Measurements from ENCODE around the gene STRN4. TPM values are rescaled to one million over a fixed set of nuclear protein-coding genes. Genes with fewer than 3 reads are reported as not detected.

The STRN4 gene
- total RNA-seq, 2 experiments from 2014 or later, result 75.1 to 78.5 TPM

DNA sequence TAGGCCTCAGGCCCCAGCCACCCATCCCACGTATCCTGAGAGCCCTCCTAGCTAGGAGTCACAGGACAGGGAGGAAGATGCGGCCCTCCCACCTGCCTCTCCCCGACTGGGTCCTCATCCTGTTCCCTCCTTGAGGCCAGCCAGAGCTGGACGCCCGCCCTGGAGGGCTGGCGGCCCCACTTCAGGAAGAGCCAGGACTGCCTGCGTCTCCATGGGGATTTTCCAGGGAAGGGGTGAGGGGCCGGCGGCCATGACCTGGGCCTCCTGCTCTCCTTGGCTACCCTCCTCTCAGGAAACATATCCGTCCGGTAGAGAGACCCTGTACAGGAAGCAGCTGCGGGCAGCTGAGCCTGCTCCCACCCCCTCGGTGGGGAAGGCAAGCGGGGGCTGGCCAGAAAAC lies 18.0 kb downstream of the STRN4 start:
- POLR2A ChIA-PET, result interaction anchor here (0.9 to 6.5 kb wide), 8 partner anchors 10 to 114 kb away, joined by 3 to 38 read pairs (median 6); partner anchors contain the start of genes DACT3 and PRKD2

DNA sequence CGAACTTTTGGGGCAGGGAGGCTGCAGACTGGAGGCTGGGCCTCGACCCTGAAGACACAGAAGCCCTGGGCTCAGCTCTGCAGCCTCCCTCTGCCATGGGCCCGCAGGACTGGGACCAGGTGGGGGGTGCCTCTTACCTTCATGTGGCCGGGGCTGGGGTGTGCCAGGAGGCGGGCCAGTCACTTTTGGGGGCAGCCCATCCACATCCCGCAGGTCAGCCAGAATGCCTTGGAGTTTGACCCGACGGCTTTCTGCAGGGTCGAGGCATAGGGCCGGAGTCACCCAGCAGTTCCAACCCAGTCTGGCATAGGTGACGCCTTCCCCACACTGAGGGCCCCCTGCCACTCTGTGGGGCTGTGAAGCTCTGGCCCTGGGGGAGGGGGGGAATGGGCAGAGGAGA lies 18.5 kb downstream of the STRN4 start:
- ChIA-PET POLR2A (interaction anchor here (1.0 to 6.5 kb wide), 5 partner anchors 10 to 114 kb away, joined by 4 to 38 read pairs (median 6); partner anchors contain the start of gene PRKD2), CTCF (interaction anchor here (0.9 to 5.9 kb wide), 13 partner anchors 10 to 111 kb away, joined by 3 to 53 read pairs (median 5); partner anchors contain the start of gene DACT3)
- no peak overlapping the region for H3K27ac Mint-ChIP-seq
- no peaks in the 10 kb centered on the region for H3K27me3 Mint-ChIP-seq
- H3K4me1 Mint-ChIP-seq, result peaks cover 33% of the 10 kb centered on the region
- H3K4me3 Mint-ChIP-seq, result no peak overlapping the region
- H3K36me3 Mint-ChIP-seq (ENCODE audit: low read depth), result peaks cover 59% of the 10 kb centered on the region
- H3K9me3 Mint-ChIP-seq, result no peaks in the 10 kb centered on the region
- DNase-seq, result no peak

More for the DNA sequence above, 18.0 kb downstream of the STRN4 start:
- H3K27ac Mint-ChIP-seq, result no peak overlapping the region
- no peak overlapping the region for H3K4me3 Mint-ChIP-seq
- peaks cover 63% of the 10 kb centered on the region for H3K36me3 Mint-ChIP-seq (ENCODE audit: low read depth)
- no peaks in the 10 kb centered on the region for H3K9me3 Mint-ChIP-seq
- no peaks in the 10 kb centered on the region for H3K27me3 Mint-ChIP-seq
- CTCF ChIA-PET, result interaction anchor here (0.9 to 5.9 kb wide), 18 partner anchors 9 to 190 kb away, joined by 3 to 53 read pairs (median 4); partner anchors contain the start of gene DACT3
- no peak for DNase-seq
- H3K4me1 Mint-ChIP-seq, result peaks cover 34% of the 10 kb centered on the region

DNA sequence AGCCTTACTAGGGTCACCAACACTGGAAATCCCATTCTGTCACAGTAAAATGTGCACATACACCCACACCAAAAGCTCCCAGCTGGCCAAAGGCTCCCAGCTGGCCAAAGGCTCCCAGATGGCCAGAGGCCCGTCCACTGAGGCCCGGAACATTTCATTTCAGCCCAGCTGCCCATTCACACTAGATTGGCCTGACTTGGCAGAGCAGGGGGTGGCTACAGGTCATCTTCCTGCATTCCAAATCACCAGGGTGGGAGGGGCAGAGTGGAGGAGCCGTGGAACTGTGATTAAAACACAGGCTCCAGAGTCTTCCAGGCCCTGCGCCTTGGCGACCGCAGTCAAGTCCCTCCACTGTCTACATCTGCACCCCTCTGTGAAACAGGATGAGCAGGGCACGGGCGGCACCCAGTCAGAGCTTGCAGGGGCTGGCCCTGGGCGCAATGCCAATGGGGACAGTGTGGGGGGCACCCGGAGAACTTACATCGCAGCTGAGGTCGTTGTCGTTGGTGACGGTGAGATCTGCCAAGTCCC lies 19.2 kb downstream of the STRN4 start:
- Mint-ChIP-seq H3K4me1 (peaks cover 35% of the 10 kb centered on the region), H3K27ac (no peak overlapping the region), H3K36me3 (ENCODE audit: low read depth) (peaks cover 63% of the 10 kb centered on the region), H3K27me3 (no peaks in the 10 kb centered on the region), H3K4me3 (no peak overlapping the region), H3K9me3 (no peaks in the 10 kb centered on the region)
- DNase-seq, result no peak
- ChIA-PET POLR2A (interaction anchor here (0.9 to 6.5 kb wide), 3 partner anchors 13 to 22 kb away, joined by 3 to 38 read pairs (median 3); partner anchors contain the start of gene PRKD2), CTCF (interaction anchor here (0.9 to 5.9 kb wide), 3 partner anchors 23 to 112 kb away, joined by 4 to 53 read pairs (median 5); partner anchors contain the start of gene DACT3)

DNA sequence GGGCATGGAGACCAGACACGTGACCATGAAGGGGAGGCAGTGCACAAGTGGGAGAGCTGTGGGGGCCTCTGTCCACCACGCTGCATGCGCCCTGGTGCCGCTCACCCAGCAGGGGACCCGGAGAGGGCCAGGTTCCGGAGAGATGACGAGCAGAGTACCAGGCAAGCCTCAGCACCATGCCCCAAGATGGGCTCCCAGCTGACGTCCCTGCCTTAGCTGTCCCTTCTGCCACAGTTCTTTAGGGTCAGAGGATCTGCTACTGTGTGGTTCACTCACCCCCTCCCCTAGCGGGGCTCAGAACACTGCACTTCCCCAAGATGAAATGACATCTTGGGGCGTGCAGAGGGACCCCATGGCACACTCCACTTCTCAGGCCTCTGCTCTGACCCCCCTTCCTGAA lies 19.7 kb downstream of the STRN4 start:
- Mint-ChIP-seq H3K36me3 (ENCODE audit: low read depth) (peaks cover 61% of the 10 kb centered on the region), H3K9me3 (no peaks in the 10 kb centered on the region), H3K4me3 (no peak overlapping the region), H3K27ac (no peak overlapping the region), H3K27me3 (no peaks in the 10 kb centered on the region), H3K4me1 (peaks cover 31% of the 10 kb centered on the region)
- CTCF ChIA-PET, result interaction anchor here (5.9 kb wide), 1 partner anchor 22 kb away, joined by 53 read pairs; no protein-coding TSS in a partner anchor
- POLR2A ChIA-PET, result interaction anchor here (0.9 to 6.5 kb wide), 3 partner anchors 12 to 22 kb away, joined by 3 to 38 read pairs (median 3); partner anchors contain the start of gene PRKD2
- DNase-seq, result no peak

DNA sequence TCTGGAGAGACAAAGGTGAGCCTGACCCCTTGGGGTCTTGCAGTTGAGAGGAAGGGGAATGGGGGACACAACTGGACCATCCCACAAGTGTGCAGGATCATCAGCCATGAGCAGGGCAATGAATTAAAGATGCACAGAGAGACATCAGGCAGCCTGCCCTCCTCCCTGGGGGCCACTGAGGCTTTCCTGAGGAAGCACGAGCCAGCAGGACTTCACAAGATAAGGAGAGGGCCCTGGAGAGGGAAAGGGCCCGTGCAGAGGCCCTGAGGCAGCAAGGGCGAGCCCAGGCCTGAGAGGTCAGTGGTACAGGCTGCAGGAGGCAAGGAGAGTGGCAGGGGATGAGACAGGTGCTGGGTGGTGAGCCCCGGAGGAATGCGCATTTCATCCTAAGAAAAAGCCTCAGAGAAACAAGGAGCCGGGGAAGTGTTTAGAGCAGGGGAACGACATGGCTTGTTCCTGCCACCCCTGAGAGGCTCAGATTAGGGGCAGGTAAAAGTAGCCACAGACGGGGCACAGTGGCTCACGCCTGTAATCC lies 20.3 kb downstream of the STRN4 start:
- CTCF ChIA-PET, result interaction anchor here (5.9 kb wide), 1 partner anchor 22 kb away, joined by 53 read pairs; no protein-coding TSS in a partner anchor
- no peak overlapping the region for H3K27ac Mint-ChIP-seq
- no peak overlapping the region for H3K4me3 Mint-ChIP-seq
- POLR2A ChIA-PET, result interaction anchor here (0.9 to 6.5 kb wide), 3 partner anchors 11 to 21 kb away, joined by 3 to 38 read pairs (median 3); partner anchors contain the start of gene PRKD2
- H3K27me3 Mint-ChIP-seq, result no peaks in the 10 kb centered on the region
- H3K36me3 Mint-ChIP-seq (ENCODE audit: low read depth), result peaks cover 62% of the 10 kb centered on the region
- no peaks in the 10 kb centered on the region for H3K9me3 Mint-ChIP-seq
- DNase-seq, result no peak
- H3K4me1 Mint-ChIP-seq, result peaks cover 28% of the 10 kb centered on the region

DNA sequence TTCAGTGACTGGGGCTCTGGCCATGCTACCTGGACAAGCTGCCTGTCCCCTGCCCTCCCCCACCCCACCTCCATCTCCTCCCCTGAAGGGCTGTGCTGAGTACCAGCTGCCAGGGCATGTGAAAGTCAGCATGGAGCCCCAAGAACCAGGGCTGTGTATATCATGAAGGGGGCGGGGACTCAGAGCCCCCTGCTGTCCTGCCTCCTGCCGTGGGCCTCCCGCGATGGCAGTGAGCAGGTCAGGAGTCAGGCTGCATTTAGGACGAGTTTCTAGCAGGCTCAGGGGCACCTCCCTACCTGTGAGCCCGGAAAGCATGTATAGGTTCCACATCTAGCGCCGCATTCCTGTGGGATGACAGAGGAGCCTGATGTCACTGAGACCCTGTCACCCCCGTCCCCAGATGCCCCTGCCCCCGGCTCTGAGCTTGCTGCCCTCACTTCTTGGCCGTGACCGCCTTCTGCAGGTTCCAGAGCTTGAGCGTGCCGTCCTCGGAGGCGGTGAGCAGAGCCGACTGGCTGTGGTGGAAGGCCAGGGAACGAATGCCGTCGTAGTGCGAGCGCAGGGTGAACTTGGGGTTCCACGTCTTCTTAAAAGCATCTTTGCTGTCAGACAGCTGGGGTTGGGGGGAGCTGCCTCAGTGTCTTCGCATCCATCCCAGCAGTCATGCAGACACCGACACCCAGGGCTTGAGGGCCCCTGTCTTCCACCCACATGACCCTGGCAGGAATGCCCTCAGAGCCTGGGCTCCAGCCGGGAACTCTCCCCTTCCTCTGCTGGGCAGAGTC lies 21.0 kb downstream of the STRN4 start:
- no peak for DNase-seq
- Mint-ChIP-seq H3K9me3 (no peaks in the 10 kb centered on the region), H3K27me3 (no peaks in the 10 kb centered on the region), H3K36me3 (ENCODE audit: low read depth) (peaks cover 61% of the 10 kb centered on the region), H3K4me3 (no peak overlapping the region), H3K4me1 (peaks cover 27% of the 10 kb centered on the region), H3K27ac (no peak overlapping the region)
- CTCF ChIA-PET, result interaction anchor here (5.9 kb wide), 1 partner anchor 21 kb away, joined by 53 read pairs; no protein-coding TSS in a partner anchor
- POLR2A ChIA-PET, result interaction anchor here (6.5 kb wide), 1 partner anchor 11 kb away, joined by 38 read pairs; the partner anchor contains the start of gene PRKD2

DNA sequence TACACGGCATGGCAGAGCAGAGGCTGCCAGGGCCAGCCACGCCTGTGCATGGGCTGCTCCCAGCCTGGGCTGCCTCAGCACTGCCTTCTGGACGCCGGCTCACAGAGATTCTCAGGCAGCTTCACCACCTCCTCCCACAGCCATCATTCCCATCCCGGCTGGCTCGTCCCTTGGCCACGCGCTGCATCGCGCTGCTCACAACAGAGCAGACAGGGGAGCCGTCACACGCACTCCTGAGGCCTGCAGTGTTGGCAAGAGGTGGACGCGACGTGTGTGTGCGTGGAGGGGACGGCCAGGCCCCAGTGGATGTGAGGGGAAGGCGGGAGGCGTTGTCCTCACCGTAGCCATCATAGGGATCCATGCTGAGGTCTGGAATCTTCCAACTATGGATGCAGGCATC lies 21.8 kb downstream of the STRN4 start:
- Mint-ChIP-seq H3K36me3 (ENCODE audit: low read depth) (peaks cover 65% of the 10 kb centered on the region), H3K9me3 (no peaks in the 10 kb centered on the region), H3K27ac (no peak overlapping the region), H3K4me1 (peaks cover 29% of the 10 kb centered on the region), H3K4me3 (no peak overlapping the region), H3K27me3 (no peaks in the 10 kb centered on the region)
- no peak for DNase-seq
- ChIA-PET CTCF (interaction anchor here (1.6 kb wide), 1 partner anchor 20 kb away, joined by 4 read pairs; no protein-coding TSS in a partner anchor), POLR2A (interaction anchor here (0.6 to 6.5 kb wide), 3 partner anchors 10 to 586 kb away, joined by 3 to 38 read pairs (median 13); partner anchors contain the start of gene PRKD2)

DNA sequence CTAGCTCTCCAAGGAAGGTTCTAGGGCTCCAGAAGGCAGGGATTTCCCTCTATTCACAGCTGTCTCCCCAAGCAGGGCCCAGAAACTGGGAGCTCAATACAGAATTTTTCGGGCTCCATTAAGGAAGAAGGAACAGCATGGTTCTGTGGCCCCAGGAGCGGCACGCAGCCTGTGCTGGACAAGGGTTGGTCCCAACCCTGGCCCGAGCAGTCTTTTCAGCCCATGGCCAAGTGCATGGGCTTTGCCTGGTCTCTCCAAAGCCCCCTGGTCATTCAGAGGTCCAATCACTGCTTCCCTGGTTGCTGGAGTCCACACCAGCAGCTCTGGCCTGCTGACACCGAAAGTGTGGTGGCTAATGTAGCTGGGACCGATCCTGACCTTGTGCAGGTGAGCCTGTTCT lies 22.8 kb downstream of the STRN4 start:
- Mint-ChIP-seq H3K27ac (no peak overlapping the region), H3K9me3 (no peaks in the 10 kb centered on the region), H3K4me3 (no peak overlapping the region), H3K27me3 (no peaks in the 10 kb centered on the region), H3K36me3 (ENCODE audit: low read depth) (peaks cover 63% of the 10 kb centered on the region), H3K4me1 (peaks cover 30% of the 10 kb centered on the region)
- DNase-seq, result no peak
- ChIA-PET POLR2A (interaction anchor here (2.1 kb wide), 1 partner anchor 10 kb away, joined by 13 read pairs; no protein-coding TSS in a partner anchor), CTCF (interaction anchor here (1.0 to 1.6 kb wide), 2 partner anchors 19 to 20 kb away, joined by 3 to 4 read pairs; no protein-coding TSS in a partner anchor)

DNA sequence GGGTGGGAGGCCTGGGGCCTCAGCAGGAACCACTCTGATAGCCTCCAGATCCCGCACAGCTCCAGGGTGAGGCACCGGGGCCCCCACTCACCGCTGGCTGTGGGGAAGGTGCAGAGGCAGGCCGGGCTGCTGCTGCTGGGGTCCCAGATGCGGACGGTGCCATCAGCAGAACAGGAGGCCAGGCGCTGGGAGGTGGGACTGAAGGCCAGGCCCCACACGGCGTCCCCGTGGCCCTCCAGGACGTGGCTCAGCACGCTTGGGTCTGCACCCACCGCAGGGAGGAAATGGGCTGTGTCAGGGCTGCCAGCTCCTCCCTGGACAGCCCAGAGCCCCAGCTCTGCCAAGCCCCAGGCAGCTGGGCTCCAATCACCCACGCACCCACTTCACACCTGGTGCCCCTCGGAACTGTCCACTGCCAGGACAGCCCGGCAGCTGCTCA lies 23.2 kb downstream of the STRN4 start:
- ChIA-PET POLR2A (interaction anchor here (2.1 kb wide), 1 partner anchor 9 kb away, joined by 13 read pairs; no protein-coding TSS in a partner anchor), CTCF (interaction anchor here (1.0 to 1.6 kb wide), 2 partner anchors 18 to 20 kb away, joined by 3 to 4 read pairs; no protein-coding TSS in a partner anchor)
- Mint-ChIP-seq H3K27me3 (no peaks in the 10 kb centered on the region), H3K36me3 (ENCODE audit: low read depth) (peaks cover 66% of the 10 kb centered on the region), H3K9me3 (no peaks in the 10 kb centered on the region), H3K4me3 (no peak overlapping the region), H3K27ac (no peak overlapping the region), H3K4me1 (peaks cover 35% of the 10 kb centered on the region)
- DNase-seq, result no peak

DNA sequence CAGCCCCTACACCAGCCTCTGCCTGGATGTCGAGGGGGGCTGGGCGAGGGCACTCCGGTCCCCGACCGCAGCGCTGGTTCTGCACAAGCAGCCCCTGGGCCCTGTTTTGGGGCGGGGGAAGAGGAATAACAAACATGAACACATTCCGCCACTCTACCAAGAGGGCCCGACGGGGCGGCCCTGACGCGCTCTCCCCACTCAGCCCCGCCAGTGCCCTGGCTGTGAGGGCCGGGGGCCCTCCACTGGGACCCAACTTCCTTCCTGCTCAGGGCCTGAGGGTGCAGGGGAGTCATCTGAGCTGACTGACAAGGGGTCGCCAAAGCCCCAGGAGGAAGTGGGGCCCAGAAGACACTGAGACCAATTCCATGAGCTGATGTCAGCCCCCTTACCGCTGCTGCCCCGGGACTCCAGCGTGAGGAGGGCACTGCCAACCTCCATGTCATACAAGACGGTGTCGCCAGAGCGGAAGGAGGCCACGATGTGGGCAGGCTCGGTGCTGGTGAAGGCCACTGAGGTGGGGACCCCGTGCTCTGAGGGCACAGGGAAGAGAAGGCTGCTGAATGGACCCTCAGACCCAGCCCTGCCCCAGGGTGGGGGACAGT lies 23.7 kb downstream of the STRN4 start:
- DNase-seq, result no peak
- H3K4me3 Mint-ChIP-seq, result no peak overlapping the region
- no peak overlapping the region for H3K27ac Mint-ChIP-seq
- H3K27me3 Mint-ChIP-seq, result no peaks in the 10 kb centered on the region
- peaks cover 69% of the 10 kb centered on the region for H3K36me3 Mint-ChIP-seq (ENCODE audit: low read depth)
- H3K4me1 Mint-ChIP-seq, result peaks cover 39% of the 10 kb centered on the region
- CTCF ChIA-PET, result interaction anchor here (1.0 kb wide), 1 partner anchor 19 kb away, joined by 3 read pairs; no protein-coding TSS in a partner anchor
- POLR2A ChIA-PET, result interaction anchor here (2.1 kb wide), 1 partner anchor 9 kb away, joined by 13 read pairs; no protein-coding TSS in a partner anchor
- H3K9me3 Mint-ChIP-seq, result no peaks in the 10 kb centered on the region

DNA sequence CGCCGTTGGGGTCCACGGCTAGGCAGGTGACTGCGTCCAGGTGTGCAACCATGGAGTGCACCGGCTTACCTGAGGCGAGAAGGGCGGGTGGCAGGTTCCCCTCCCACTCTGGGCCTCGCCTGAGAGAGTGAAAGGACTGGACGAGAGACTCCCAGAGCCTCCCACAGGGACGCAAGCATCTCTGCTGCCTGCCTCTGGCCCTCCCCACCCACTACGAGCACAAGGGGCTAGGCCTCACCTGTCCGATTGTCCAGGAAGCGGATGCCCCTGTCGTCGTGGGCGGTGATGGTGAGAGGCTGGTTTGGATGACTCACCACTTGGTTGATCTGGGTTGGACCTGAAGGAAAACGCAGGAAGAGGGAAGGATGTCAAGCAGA lies 24.3 kb downstream of the STRN4 start:
- peaks cover 65% of the 10 kb centered on the region for H3K36me3 Mint-ChIP-seq (ENCODE audit: low read depth)
- H3K4me1 Mint-ChIP-seq, result peaks cover 39% of the 10 kb centered on the region
- no peak overlapping the region for H3K27ac Mint-ChIP-seq
- ChIA-PET CTCF (no interaction called here), POLR2A (no interaction called here)
- H3K4me3 Mint-ChIP-seq, result no peak overlapping the region
- no peaks in the 10 kb centered on the region for H3K27me3 Mint-ChIP-seq
- DNase-seq, result no peak
- no peaks in the 10 kb centered on the region for H3K9me3 Mint-ChIP-seq
